Upper lobe of left lung (tissue), 4 donors: Measurements from ENCODE around the gene PBRM1.

Source experiments
- CTCF ChIP-seq, 6 experiments: fragments of 450-650 bp in 4 of 6; fragments of 200-600 bp in 2 of 6; sonication (generic) in 2 of 6; IDR thresholded peaks; one replicate each; pipeline ENCODE4 v1.5.1; 2016 to 2019; ENCODE audit warnings: antibody characterized with exemption in 6 of 6
- POLR2A ChIP-seq, 4 donors: fragments of 450-650 bp; IDR thresholded peaks; one replicate each; pipeline ENCODE4 v1.5.1; 2016 to 2017; ENCODE audit warnings: antibody characterized with exemption in 4 of 4, mild to moderate bottlenecking in 2 of 4
- POLR2AphosphoS5 ChIP-seq, 2 donors: sonication (generic); formaldehyde crosslinking; IDR thresholded peaks; one replicate each; pipeline ENCODE4 v1.5.1; 2017; ENCODE audit warnings: antibody characterized with exemption in 2 of 2

DNA sequence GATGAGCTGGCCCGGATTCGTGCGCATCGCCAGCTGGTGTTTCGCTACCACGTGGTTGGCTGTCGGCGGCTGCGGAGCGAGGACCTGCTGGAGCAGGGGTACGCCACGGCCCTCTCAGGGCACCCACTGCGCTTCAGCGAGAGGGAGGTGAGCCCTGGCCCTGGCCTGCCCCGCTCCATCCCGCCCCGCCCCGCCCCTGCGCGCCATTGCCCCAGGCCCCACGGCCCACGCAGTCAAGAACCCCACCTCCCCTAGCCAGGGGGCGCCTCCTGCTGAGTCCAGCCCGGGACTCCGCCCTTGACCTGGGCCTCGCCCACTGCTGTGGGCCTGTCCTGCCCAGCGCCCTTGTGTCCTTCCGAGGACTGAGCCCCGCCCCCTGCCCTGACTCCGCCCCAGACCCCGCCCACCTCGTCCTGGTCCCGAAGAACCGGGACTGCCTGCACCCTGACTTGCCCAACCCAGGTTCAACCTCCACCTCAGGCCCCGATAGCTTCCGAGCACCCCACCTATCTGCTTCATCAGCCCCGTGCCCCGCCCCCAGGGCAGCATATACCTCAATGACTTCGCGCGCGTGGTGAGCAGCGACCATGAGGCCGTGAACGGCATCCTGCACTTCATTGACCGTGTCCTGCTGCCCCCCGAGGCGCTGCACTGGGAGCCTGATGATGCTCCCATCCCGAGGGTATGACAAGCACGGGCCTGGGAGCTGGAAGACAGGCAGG, 166.8 kb downstream of the PBRM1 start:
- TF ChIP-seq POLR2AphosphoS5 (IDR thresholded peaks at IDR 0.05) (no peak), POLR2A (IDR thresholded peaks at IDR 0.05) (no peak), CTCF (IDR thresholded peaks at IDR 0.05) (no peak)
